SKM-1 (cell line): Measurements from ENCODE around the gene HEATR1.

Experiments used
- DNase-seq: peaks from one replicate; lab custom pipeline; 2025; ENCODE audit not compliant: unreplicated experiment; lab: John Stamatoyannopoulos, UW

Gene HEATR1

GRCh38 chr1:236543065-236543669, 61.1 kb downstream of the HEATR1 start:
- DNase-seq, result no peak

- no peak for DNase-seq
Measured at GRCh38 chr1:236541710-236542109, 62.6 kb downstream of the HEATR1 start.

GRCh38 chr1:236540813-236541465, 63.4 kb downstream of the HEATR1 start:
- DNase-seq, result no peak

GRCh38 chr1:236536540-236536939, 67.8 kb downstream of the HEATR1 start:
- no peak for DNase-seq

GRCh38 chr1:236535662-236536161, 68.6 kb downstream of the HEATR1 start:
- no peak for DNase-seq

DNA sequence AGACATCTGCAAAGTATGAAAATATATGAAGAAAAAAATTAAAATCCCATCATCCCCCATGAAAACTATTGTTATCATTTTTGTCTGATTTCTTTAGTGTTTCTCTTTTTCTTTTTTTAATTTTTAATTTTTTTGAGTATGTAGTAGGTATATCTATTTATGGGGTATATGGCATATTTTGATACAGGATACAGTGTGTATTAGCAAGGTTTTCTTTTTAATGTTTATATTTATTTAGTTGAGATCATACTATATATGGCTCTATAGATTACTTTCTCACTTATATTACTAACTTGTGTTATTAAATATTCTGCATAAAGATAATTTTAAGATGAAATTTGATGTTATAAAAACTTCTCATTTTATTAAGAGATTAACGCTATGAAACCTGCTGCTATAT, 69.1 kb downstream of the HEATR1 start:
- no peak for DNase-seq

GRCh38 chr1:236534151-236534651, 70.1 kb downstream of the HEATR1 start:
- DNase-seq, result no peak

DNA sequence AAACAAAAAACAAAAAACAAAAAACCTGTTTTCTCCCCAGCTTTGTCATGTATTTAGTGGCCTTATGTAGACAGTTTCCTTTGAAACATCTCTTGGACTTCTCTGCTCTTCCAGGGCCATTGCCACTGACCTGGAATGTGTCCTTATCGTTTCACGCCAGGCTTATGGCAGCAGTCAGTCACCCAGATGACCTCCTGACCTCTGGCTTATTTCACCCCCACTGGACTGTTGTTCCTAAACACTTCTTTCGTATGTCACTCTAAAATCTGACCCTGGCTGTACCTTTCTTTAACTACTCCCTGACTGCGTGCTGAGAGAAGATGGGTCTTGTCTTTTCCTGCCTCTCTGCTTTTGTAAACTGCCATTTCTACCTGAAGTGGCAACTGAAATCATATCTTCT, 71.5 kb downstream of the HEATR1 start:
- DNase-seq, result no peak

GRCh38 chr1:236530959-236531358, 73.4 kb downstream of the HEATR1 start:
- no peak for DNase-seq

DNA sequence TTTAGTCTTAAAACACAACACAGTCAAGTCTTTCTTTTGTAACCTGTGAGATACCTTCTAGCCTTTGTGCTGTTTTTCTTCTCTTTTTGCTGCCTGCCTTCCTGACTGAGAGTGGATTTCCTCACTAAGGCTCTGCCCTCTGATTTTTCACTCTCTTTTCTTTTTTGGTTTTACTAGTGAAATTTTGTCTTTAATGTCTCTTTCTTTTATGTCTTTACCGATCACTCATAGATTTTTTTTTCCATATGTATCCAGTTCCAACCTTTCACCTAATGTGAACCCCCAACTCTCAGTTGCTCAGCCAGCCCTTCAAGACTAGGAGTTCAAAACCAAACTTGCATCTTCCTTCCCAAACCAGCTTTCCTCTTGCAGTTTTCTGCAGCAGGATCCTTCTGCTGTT, 74.0 kb downstream of the HEATR1 start:
- DNase-seq, result no peak

- DNase-seq, result no peak
Measured at GRCh38 chr1:236526079-236526478, 78.2 kb downstream of the HEATR1 start.

DNA sequence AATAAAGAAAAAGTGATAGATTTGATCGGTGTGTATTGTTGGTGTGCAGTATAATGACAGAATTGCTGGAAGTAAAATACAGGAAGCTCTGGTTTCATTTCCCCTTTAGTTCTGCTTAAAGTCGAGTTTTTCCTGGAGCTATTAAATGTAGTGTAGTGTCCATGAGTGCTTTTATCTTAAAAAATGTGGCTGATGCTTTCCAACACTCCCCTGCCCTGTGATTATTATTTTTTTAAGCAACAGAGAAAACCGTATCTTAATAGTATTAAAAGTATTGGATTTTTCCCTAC, 79.5 kb downstream of the HEATR1 start:
- DNase-seq, result peak; percentile 92

DNA sequence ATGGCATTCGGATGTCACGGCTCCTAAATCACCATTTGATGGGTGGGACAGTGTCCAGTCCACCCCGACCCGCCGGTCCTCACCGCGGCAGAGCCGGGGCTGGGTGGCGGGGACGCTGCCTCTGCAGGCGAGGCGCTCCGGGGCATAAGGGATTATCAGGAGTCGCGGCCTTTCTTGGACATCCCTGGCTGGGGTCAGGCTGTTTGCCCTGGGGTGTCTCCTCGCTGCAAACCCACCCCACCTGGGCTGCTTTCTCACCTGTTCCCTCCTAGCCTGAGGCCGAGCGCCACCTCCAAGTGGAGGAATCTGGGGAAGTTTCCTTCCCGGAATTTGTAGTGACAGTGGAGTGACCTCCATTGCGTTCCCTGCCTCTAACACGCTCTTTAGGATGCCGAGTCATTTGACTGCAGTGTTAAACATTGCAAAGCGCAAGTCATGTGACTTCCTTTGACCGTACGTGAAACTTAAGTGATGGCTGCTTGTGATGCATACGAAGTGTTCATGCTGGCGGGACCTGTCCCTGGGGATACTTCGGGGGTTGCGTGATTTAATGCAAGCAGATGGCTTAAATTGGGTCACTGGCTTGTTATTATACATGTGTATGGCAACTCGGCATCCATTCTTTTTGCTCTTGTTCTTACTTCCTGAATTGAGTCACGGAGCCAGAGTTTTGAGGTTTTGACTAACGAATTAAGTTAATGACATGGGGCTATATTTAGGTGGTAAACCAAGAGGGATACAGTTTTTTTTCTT, 80.0 kb downstream of the HEATR1 start:
- DNase-seq, result peak; percentile 92

DNA sequence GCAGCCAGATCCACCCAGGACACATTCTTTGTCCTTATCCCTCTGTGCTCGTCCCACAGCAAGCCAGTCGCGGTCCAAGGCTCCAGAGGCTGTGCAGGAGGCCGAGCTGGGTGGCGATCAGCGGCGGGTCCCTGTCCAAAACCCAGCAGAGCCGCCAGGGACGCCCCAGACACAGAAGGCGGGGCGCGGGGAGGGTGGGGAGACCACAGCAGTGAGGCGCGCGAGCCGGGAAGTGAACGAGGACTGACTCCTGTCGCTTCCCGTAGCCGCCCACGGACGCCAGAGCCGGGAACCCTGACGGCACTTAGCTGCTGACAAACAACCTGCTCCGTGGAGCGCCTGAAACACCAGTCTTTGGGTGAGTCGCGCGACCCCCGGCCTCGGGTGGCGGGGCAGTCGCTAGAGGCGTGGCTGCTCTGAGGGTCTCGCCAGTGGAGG, 80.6 kb downstream of the HEATR1 start, which contains the start of gene LGALS8:
LGALS8 (plus strand) TSS at position 279 of the 438 bp plus-strand sequence. CDS start 2,089 bp downstream, outside the sequence.
- DNase-seq, result peak; percentile 68

GRCh38 chr1:236522937-236523703, 81.2 kb downstream of the HEATR1 start:
- DNase-seq, result no peak

GRCh38 chr1:236520445-236521005, 83.8 kb downstream of the HEATR1 start:
- DNase-seq, result no peak

- no peak for DNase-seq
Measured at GRCh38 chr1:236518322-236518721, 86.0 kb downstream of the HEATR1 start.

DNA sequence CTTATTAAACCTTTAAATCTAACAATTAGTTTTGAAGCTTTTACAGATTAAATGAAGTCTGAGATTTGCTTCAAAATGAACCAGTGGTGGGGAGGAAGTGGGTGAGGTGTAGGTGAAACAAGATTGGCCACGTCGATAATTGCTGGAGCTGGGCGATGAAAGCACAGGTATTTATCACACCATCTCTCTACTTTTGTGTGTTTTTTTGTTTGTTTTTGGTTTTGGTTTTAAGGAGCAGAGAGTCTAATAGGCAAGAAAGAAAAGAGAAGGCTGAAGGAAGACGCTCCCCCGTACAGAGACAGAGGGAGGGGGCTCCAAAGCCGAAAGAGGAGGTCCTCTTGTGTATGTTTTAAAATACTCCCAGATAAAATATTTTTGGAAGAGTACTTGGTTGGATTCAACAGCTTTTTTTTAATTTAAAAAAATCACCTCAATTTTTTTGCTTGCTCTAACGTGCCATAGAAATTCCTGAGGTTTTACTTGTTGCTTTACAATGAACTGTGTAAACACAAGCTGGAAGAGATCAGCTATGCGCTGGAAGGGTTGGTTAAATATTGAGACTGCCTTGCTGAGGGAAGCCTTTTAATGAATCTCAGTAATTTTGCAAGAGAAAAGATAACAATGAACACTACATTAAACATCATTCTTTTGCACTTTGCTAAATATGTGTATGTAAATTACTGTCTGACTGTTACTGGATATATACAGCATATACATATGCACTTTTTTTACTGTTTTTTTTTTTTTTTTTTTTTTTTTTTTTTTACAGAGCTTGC, 87.2 kb downstream of the HEATR1 start:
- DNase-seq, result no peak

DNA sequence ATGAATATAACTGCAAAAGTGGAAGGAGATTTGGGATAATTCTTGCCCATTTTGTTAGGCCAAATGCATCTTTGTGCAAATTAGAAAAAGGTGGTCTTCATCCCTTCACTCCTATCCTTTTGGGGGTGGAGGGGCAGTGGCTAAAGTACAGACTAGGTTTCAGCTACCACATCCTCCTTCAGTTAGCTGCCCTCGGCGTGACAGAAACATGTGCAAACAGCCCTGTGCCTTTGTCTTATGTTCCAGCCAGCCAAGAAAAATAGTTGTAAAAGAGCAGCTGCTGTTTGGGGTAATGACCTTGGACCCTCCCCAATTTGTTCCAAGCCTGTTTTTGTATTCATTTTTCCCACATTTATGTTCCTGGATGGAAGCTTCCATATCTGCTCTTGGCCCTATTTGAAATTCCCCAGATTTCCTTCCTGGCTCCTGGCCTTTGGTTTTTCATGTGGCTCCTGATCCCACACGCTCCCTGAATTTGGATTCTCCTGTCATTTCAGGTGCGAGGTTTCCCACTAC, 88.8 kb downstream of the HEATR1 start:
- no peak for DNase-seq
